K562 (cell line): ENCODE measurements around the gene BCL2A1. TPM values are rescaled to one million over a fixed set of nuclear protein-coding genes. Genes with fewer than 3 reads are reported as not detected.

ENCODE experiments used
- CREM ChIP-seq: IDR thresholded peaks from 2 replicates; pipeline ENCODE4 v1.6.1; 2014; ENCODE audit warnings: antibody characterized with exemption, low read depth
- EGR1 ChIP-seq: fragments of 450-650 bp; conservative IDR thresholded peaks from 2 replicates; pipeline ENCODE4 v1.6.1; 2017; ENCODE audit warnings: mild to moderate bottlenecking
- KLF10 ChIP-seq: fragments of 250-450 bp; sonication (Bioruptor Pico); IDR thresholded peaks from 2 replicates; pipeline ENCODE4 v1.6.1; 2021; ENCODE audit warnings: matching md5 sums
- MAZ ChIP-seq, 2 experiments: fragments of 450-650 bp in 1 of 2; sonication (generic) in 1 of 2; formaldehyde crosslinking; IDR thresholded peaks in 1 of 2; conservative IDR thresholded peaks in 1 of 2; 2 replicates each; pipeline versions ENCODE4 v1.4.0 to v1.5.0; 2020; ENCODE audit warnings: mild to moderate bottlenecking in 1 of 2, missing genetic modification reagents in 1 of 2
- MNT ChIP-seq, 2 experiments: fragments of 450-650 bp; conservative IDR thresholded peaks; 2 replicates each; pipeline ENCODE4 v1.6.1; 2017; ENCODE audit warnings: mild to moderate bottlenecking in 2 of 2, moderate library complexity in 2 of 2
- NR1H2 ChIP-seq: sonication (generic); formaldehyde crosslinking; IDR thresholded peaks from 2 replicates; pipeline ENCODE4 v1.4.0; 2020; ENCODE audit warnings: mild to moderate bottlenecking, missing genetic modification reagents
- POLR2G ChIP-seq: fragments of 200-400 bp; formaldehyde crosslinking; IDR thresholded peaks from 2 replicates; pipeline ENCODE4 v1.6.1; 2017; ENCODE audit warnings: low read depth, mild to moderate bottlenecking, antibody characterized with exemption, low read length, moderate library complexity
- SLC30A9 ChIP-seq: fragments of 250-450 bp; sonication (Bioruptor Pico); IDR thresholded peaks from 2 replicates; pipeline ENCODE4 v1.8.0; 2022; ENCODE audit warnings: mild to moderate bottlenecking, moderate library complexity
- TBP ChIP-seq: optimal IDR thresholded peaks from 2 replicates; pipeline ENCODE3; 2011; ENCODE audit warnings: low read depth, low read length, improper control_type of control experiment
- THRA ChIP-seq: fragments of 450-650 bp; IDR thresholded peaks from 2 replicates; pipeline ENCODE4 v1.6.1; 2017; ENCODE audit warnings: mild to moderate bottlenecking, moderate library complexity
- polyA plus RNA-seq, 8 experiments: library from polyadenylated mRNA; depleted of rRNA in 4 of 8; stranded (reverse) in 5 of 8; unstranded in 3 of 8; fragments of >200 nt; fragmentation: Nextera tagmentation in 2 of 8; fragmentation: Illumina TruSeq in 1 of 8; extraction: Ambion mirVana in 2 of 8; extraction: Trizol in 1 of 8; gene quantifications; 2 replicates each; pipeline versions ENCODE4 v1.2.1 to v1.2.3, GENCODE V29; 2011 to 2014; ENCODE audit warnings: inconsistent platforms in 1 of 8, missing spikeins in 1 of 8
- total RNA-seq, 7 experiments: library from RNA; depleted of rRNA in 6 of 7; stranded (reverse); fragments of >200 nt in 6 of 7; fragmentation: Illumina TruSeq in 2 of 7; extraction: Trizol in 2 of 7; gene quantifications; 2 replicates each; pipeline versions ENCODE4 v1.2.1 to v1.2.3, GENCODE V29; 2011 to 2021; ENCODE audit warnings: low replicate concordance in 1 of 7
- TF ChIP-seq, protein P1 (sequence below): sonication (generic); formaldehyde crosslinking; IDR thresholded peaks from 2 replicates; pipeline ENCODE4 v1.8.0; 2022; ENCODE audit warnings: mild to moderate bottlenecking, missing genetic modification reagents
- TF ChIP-seq, protein P2 (sequence below): sonication (generic); formaldehyde crosslinking; IDR thresholded peaks from 2 replicates; pipeline ENCODE4 v1.8.1; 2023; ENCODE audit warnings: mild to moderate bottlenecking, missing genetic modification reagents
- TF ChIP-seq, protein P3 (sequence below): fragments of 450-650 bp; conservative IDR thresholded peaks from 2 replicates; pipeline ENCODE4 v1.6.1; 2016; ENCODE audit warnings: missing genetic modification characterization, low read depth, mild to moderate bottlenecking, missing compliant biosample characterization, moderate library complexity
- TF ChIP-seq, protein P4 (sequence below): sonication (generic); formaldehyde crosslinking; IDR thresholded peaks from 2 replicates; pipeline ENCODE4 v1.8.0; 2023; ENCODE audit warnings: mild to moderate bottlenecking, missing genetic modification reagents

BCL2A1 gene
- total and polyA plus RNA-seq, 9 of the 15 experiments (the other 6 are each of a cell fraction or from before 2014, with no cell fraction given) = 0.11 to 1.2 (median 0.25) TPM; not detected in 4

DNA sequence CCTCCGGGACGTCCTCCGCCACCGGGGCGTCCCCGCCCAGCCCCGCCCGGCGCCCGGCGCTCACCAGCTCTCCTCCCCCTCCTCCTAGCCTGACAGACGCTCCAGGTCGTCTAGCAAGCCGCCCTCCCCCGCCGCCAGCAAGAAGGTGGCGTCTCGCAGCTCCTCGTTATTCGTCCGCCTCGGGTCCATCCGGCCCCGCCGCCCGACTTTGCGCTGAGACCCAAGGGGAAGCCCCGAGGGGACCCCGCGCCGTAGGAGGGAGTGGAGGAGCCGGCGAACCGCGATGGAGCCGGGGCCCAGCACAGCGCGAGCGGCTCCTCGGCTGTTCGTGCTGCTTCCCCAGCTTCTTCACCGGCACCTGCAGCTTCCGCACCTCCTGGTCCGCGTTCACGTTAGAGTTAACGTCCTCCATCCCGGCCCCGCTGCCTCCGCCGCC lies 47.9 kb downstream of the BCL2A1 start (continued):
- TF ChIP-seq CREM (0 out of 2 replicates have a peak, but pooled peaks have one; percentile 42), MNT (conservative IDR thresholded peaks at IDR 0.05) (peak in 1 of 2 experiments; percentile 31; a peak in 2 of 4 replicates), SLC30A9 (CRISPR knock-in tag) (no peak), POLR2G (peak; percentile 57), KLF10 (CRISPR knock-in tag) (no peak), EGR1 (peak; percentile 27; the same call in 1 of the 2 replicates), TBP (peak; percentile 29), THRA (no peak), MAZ (CRISPR knock-in tag; conservative IDR thresholded peaks at IDR 0.05 in 1 of 2, IDR thresholded peaks at IDR 0.05 in 1 of 2) (peak; percentile 46 to 65; a peak in 3 of 4 replicates), NR1H2 (CRISPR knock-in tag) (no peak)
- TF ChIP-seq, protein P1, sequence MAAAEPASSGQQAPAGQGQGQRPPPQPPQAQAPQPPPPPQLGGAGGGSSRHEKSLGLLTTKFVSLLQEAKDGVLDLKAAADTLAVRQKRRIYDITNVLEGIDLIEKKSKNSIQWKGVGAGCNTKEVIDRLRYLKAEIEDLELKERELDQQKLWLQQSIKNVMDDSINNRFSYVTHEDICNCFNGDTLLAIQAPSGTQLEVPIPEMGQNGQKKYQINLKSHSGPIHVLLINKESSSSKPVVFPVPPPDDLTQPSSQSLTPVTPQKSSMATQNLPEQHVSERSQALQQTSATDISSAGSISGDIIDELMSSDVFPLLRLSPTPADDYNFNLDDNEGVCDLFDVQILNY (CRISPR knock-in tag) = peak; percentile 67; the same call in 1 of the 2 replicates
- TF ChIP-seq, protein P2, sequence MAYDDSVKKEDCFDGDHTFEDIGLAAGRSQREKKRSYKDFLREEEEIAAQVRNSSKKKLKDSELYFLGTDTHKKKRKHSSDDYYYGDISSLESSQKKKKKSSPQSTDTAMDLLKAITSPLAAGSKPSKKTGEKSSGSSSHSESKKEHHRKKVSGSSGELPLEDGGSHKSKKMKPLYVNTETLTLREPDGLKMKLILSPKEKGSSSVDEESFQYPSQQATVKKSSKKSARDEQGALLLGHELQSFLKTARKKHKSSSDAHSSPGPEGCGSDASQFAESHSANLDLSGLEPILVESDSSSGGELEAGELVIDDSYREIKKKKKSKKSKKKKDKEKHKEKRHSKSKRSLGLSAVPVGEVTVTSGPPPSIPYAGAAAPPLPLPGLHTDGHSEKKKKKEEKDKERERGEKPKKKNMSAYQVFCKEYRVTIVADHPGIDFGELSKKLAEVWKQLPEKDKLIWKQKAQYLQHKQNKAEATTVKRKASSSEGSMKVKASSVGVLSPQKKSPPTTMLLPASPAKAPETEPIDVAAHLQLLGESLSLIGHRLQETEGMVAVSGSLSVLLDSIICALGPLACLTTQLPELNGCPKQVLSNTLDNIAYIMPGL (CRISPR knock-in tag) = 0 out of 2 replicates have a peak, but pooled peaks have one; percentile 34
- TF ChIP-seq, protein P3, sequence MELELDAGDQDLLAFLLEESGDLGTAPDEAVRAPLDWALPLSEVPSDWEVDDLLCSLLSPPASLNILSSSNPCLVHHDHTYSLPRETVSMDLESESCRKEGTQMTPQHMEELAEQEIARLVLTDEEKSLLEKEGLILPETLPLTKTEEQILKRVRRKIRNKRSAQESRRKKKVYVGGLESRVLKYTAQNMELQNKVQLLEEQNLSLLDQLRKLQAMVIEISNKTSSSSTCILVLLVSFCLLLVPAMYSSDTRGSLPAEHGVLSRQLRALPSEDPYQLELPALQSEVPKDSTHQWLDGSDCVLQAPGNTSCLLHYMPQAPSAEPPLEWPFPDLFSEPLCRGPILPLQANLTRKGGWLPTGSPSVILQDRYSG (tag) = no peak
- TF ChIP-seq, protein P4, sequence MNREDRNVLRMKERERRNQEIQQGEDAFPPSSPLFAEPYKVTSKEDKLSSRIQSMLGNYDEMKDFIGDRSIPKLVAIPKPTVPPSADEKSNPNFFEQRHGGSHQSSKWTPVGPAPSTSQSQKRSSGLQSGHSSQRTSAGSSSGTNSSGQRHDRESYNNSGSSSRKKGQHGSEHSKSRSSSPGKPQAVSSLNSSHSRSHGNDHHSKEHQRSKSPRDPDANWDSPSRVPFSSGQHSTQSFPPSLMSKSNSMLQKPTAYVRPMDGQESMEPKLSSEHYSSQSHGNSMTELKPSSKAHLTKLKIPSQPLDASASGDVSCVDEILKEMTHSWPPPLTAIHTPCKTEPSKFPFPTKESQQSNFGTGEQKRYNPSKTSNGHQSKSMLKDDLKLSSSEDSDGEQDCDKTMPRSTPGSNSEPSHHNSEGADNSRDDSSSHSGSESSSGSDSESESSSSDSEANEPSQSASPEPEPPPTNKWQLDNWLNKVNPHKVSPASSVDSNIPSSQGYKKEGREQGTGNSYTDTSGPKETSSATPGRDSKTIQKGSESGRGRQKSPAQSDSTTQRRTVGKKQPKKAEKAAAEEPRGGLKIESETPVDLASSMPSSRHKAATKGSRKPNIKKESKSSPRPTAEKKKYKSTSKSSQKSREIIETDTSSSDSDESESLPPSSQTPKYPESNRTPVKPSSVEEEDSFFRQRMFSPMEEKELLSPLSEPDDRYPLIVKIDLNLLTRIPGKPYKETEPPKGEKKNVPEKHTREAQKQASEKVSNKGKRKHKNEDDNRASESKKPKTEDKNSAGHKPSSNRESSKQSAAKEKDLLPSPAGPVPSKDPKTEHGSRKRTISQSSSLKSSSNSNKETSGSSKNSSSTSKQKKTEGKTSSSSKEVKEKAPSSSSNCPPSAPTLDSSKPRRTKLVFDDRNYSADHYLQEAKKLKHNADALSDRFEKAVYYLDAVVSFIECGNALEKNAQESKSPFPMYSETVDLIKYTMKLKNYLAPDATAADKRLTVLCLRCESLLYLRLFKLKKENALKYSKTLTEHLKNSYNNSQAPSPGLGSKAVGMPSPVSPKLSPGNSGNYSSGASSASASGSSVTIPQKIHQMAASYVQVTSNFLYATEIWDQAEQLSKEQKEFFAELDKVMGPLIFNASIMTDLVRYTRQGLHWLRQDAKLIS (CRISPR knock-in tag) = peak; percentile 30; the same call in 1 of the 2 replicates
